Heart left ventricle (tissue), 16 donors: ENCODE results near the gene IFRD2. TPM values are rescaled to one million over a fixed set of nuclear protein-coding genes. Genes with fewer than 3 reads are reported as not detected.

Experiments
- ATAC-seq, 4 donors: fragments of 200-7000 bp; cut with Tn5 transposase; one replicate each; pipeline ENCODE4 v1.9.1; 2020 to 2022; ENCODE audit warnings: moderate library complexity in 4 of 4, mild to moderate bottlenecking in 3 of 4, moderate number of reproducible peaks in 1 of 4
- DNase-seq, 5 donors: peaks; one replicate each; pipeline ENCODE4 v3.0.0-alpha.2; 2020
- H3K27ac ChIP-seq, 12 donors: fragments of 200-600 bp; sonication (generic) in 4 of 12; one replicate each; pipeline versions ENCODE4 v1.5.0 to v1.8.0; 2016 to 2022; ENCODE audit warnings: mild to moderate bottlenecking in 2 of 12
- H3K27me3 ChIP-seq, 9 donors: fragments of 200-600 bp; sonication (generic) in 2 of 9; one replicate each; pipeline versions ENCODE4 v1.5.1 to v1.8.0; 2016 to 2022; ENCODE audit warnings: mild to moderate bottlenecking in 3 of 9
- H3K36me3 ChIP-seq, 9 donors: fragments of 200-600 bp; sonication (generic) in 2 of 9; one replicate each; pipeline versions ENCODE4 v1.5.0 to v1.8.0; 2018 to 2022; ENCODE audit warnings: mild to moderate bottlenecking in 2 of 9
- H3K4me1 ChIP-seq, 12 donors: fragments of 200-600 bp; sonication (generic) in 4 of 12; one replicate each; pipeline versions ENCODE4 v1.5.0 to v1.8.0; 2016 to 2022; ENCODE audit warnings: mild to moderate bottlenecking in 3 of 12
- H3K4me3 ChIP-seq, 12 donors: fragments of 200-600 bp; sonication (generic) in 4 of 12; one replicate each; pipeline versions ENCODE4 v1.5.0 to v1.8.0; 2017 to 2022; ENCODE audit warnings: mild to moderate bottlenecking in 9 of 12, moderate library complexity in 4 of 12
- H3K9me3 ChIP-seq, 12 donors: fragments of 200-600 bp; sonication (generic) in 4 of 12; one replicate each; pipeline versions ENCODE4 v1.5.0 to v1.8.0; 2016 to 2022; ENCODE audit warnings: mild to moderate bottlenecking in 1 of 12
- CTCF ChIP-seq, 12 donors: fragments of 200-600 bp; sonication (generic) in 4 of 12; IDR thresholded peaks; one replicate each; pipeline versions ENCODE4 v1.5.0 to v1.8.0; 2018 to 2022; ENCODE audit warnings: antibody characterized with exemption in 12 of 12, mild to moderate bottlenecking in 5 of 12
- POLR2A ChIP-seq, 2 donors: fragments of 450-650 bp; IDR thresholded peaks; one replicate each; pipeline ENCODE4 v1.6.1; 2017; ENCODE audit warnings: antibody characterized with exemption in 2 of 2, mild to moderate bottlenecking in 2 of 2, moderate library complexity in 2 of 2
- WGBS, 4 donors: extraction: QIAGEN DNeasy Blood & Tissue Kit in 2 of 4; methylation state at CpG; one replicate each; pipeline versions ENCODE4 v1.1.5 to v1.1.7; 2013 to 2018; 5-methylcytosine and 5-hydroxymethylcytosine counted together
- intact Hi-C, 10 donors: fragments of 100-400 bp; cut with DNase I; formaldehyde crosslinking; loops; one replicate each; pipeline versions ENCODE4 v1.11.1 to v1.14.2; 2022
- polyA plus RNA-seq, 2 donors: library from polyadenylated mRNA; stranded (reverse); fragments of 200-250 nt; gene quantifications; one replicate each; pipeline ENCODE4 v1.2.3, GENCODE V29; 2013
- total RNA-seq, 9 donors: library from RNA; depleted of rRNA in 2 of 9; stranded (reverse); fragments of >200 nt in 2 of 9; fragmentation: NEBNext Ultra II Directional in 3 of 9; extraction: Animal tissue kit (Norgen Biotek cat#: 25700) in 3 of 9; gene quantifications; one replicate each; pipeline versions ENCODE4 v1.1.0 to v1.2.4, GENCODE V29; 2016 to 2023
- donor health status: ischemic (EF 13 %, LVEDD 7.1; RV severe dilation, severe dysfunction).
- donor health status: healthy with polysubstance abuse.
- donor health status: DM: no; HTN: yes; CAD: no.
- donor health status: DM: no; HTN: no; CAD: no.
- donor health status: ischemic (EF 25% LVEDD 6.9; RV normal size, moderate dysfunction).
- donor health status: ischemic (EF 25% LVEDD 5.7; RV mildly dilated, moderate dysfunction).
- donor health status: healthy.
- donor health status: DM: yes; HTN: yes; CAD: no.
- donor health status: ischemic (EF 35%, LVEDD 5.7; RV mildly dilated, moderate dysfunction).
- donor health status: nonischemic (EF 11% LVEDD 7.7; RV severe dilation, severe dysfunction).
- donor health status: DM: yes; HTN: yes; CAD: no.
- donor health status: PGD.
- donor health status: ischemic (EF 29% LVEDD 5.4; RV normal size, mild dysfunction).
- donor health status: nonischemic (EF 23%, LVEDD 6.1; RV moderate dilation, normal function).

IFRD2 gene
- total and polyA plus RNA-seq, 11 donors = 47.5 to 106 (median 64.5) TPM

- no peaks in the 10 kb centered on the region for H3K36me3 ChIP-seq
- TF ChIP-seq CTCF (IDR thresholded peaks at IDR 0.05) = no peak
- peak; percentile 30 to 82 for TF ChIP-seq POLR2A (IDR thresholded peaks at IDR 0.05)
- H3K27ac ChIP-seq = peak within 1 kb of the TSS; percentile 62 to 100 (median 98)
- peak in 3 of 4 donors; percentile 34 to 56 (median 51) for ATAC-seq
- H3K4me1 ChIP-seq = peaks cover 10 to 63% (median 50%) of the 10 kb centered on the region in 12 donors
- peaks cover 0 to 4% (median 0%) of the 10 kb centered on the region in 9 donors for H3K27me3 ChIP-seq
- peak within 1 kb of the TSS; percentile 30 to 97 (median 64) for H3K4me3 ChIP-seq
- 7 to 22% (median 10%) methylated on average over 25 to 85 of the region's 85 CpGs for WGBS, 4 donors
- no peaks in the 10 kb centered on the region for H3K9me3 ChIP-seq
- intact Hi-C loops = loop anchor here in 1 of 10 donors (10.0 kb wide), 1 partner anchor 1044 kb away; the partner anchor contains the start of gene MANF
- DNase-seq = peak; percentile 84 to 90 (median 86)
These were observed 48.5 kb upstream of the IFRD2 start, which contains the start of gene RASSF1 for GRCh38 chr3:50340448-50341329. Gene RASSF1 (minus strand): TSS chr3:50340836. CDS start chr3:50340805, 31 bp downstream.

GRCh38 chr3:50340147-50340447 is 47.9 kb upstream of the IFRD2 start:
- H3K27me3 ChIP-seq = peaks cover 0 to 4% (median 0%) of the 10 kb centered on the region in 9 donors
- DNase-seq = no peak
- H3K4me3 ChIP-seq = peak overlapping the region; percentile 30 to 97 (median 64)
- no peak for ATAC-seq
- peaks cover 13 to 63% (median 50%) of the 10 kb centered on the region in 12 donors for H3K4me1 ChIP-seq
- no peaks in the 10 kb centered on the region for H3K36me3 ChIP-seq
- intact Hi-C loops = loop anchor here in 1 of 10 donors (10.0 kb wide), 1 partner anchor 1045 kb away; the partner anchor contains the start of gene MANF
- WGBS, 4 donors = 27 to 46% (median 40%) methylated on average over 9 of the region's 9 CpGs
- H3K27ac ChIP-seq = peak overlapping the region; percentile 62 to 100 (median 98)
- no peak for TF ChIP-seq POLR2A (IDR thresholded peaks at IDR 0.05)
- no peak for TF ChIP-seq CTCF (IDR thresholded peaks at IDR 0.05)
- no peaks in the 10 kb centered on the region for H3K9me3 ChIP-seq

- peak overlapping the region; percentile 62 to 100 (median 98) for H3K27ac ChIP-seq
- WGBS, 4 donors = 81 to 87% (median 84%) methylated on average over 14 of the region's 14 CpGs
- H3K36me3 ChIP-seq = peaks cover 0 to 4% (median 0%) of the 10 kb centered on the region in 9 donors
- peak overlapping the region in 11 of 12 donors; percentile 41 to 97 (median 67) for H3K4me3 ChIP-seq
- peaks cover 0 to 4% (median 0%) of the 10 kb centered on the region in 9 donors for H3K27me3 ChIP-seq
- H3K9me3 ChIP-seq = no peaks in the 10 kb centered on the region
- no peak for TF ChIP-seq POLR2A (IDR thresholded peaks at IDR 0.05)
- TF ChIP-seq CTCF (IDR thresholded peaks at IDR 0.05) = no peak
- DNase-seq (no peak), ATAC-seq (no peak)
- peaks cover 13 to 65% (median 55%) of the 10 kb centered on the region in 12 donors for H3K4me1 ChIP-seq
- intact Hi-C loops = loop anchor here in 1 of 10 donors (10.0 kb wide), 1 partner anchor 1045 kb away; the partner anchor contains the start of gene MANF
These were observed 47.4 kb upstream of the IFRD2 start for GRCh38 chr3:50339485-50340146.
